ENCODE measurements around the gene PIH1D2. TPM values are rescaled to one million over a fixed set of nuclear protein-coding genes. Genes with fewer than 3 reads are reported as not detected.
A peak's percentile ranks its signal among the peaks of the same experiment; 100 is the strongest.
"Not testable (repeated sequence)": the region's sequence is repeated elsewhere in the genome, so short reads cannot be mapped to it uniquely, and the experiment has no call there.

Gene PIH1D2
- total RNA-seq, 1 donor from 2014 or later = 0.23 TPM

DNA sequence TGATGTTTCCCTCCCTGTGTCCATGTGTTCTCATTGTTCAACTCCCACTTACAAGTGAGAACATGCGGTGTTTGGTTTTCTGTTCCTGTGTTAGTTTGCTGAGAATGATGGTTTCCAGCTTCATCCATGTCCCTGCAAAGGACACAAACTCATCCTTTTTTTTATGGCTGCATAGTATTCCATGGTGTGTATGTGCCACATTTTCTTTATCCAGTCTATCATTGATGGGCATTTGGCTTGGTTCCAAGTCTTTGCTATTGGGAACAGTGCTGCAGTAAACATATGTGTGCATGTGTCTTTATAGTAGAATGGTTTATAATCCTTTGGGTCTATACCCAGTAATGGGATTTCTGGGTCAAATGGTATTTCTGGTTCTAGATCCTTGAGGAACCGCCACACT, 27.2 kb downstream of the PIH1D2 start:
- DNase-seq (ENCODE audit: low spot score); H3K4me3 Mint-ChIP-seq (ENCODE audit: low read depth); H3K27ac Mint-ChIP-seq; H3K9me3 Mint-ChIP-seq; intact Hi-C loops (cut with micrococcal nuclease); H3K27me3 Mint-ChIP-seq (ENCODE audit: low read depth): not testable (repeated sequence)
- H3K4me1 Mint-ChIP-seq (ENCODE audit: low read depth) = peaks cover 19% of the 10 kb centered on the region
- H3K36me3 Mint-ChIP-seq (ENCODE audit: low read depth) = peaks cover 86% of the 10 kb centered on the region

GRCh38 chr11:112044961-112045360, 28.9 kb downstream of the PIH1D2 start:
- intact Hi-C loops (cut with micrococcal nuclease) = no loop called here
- no peak overlapping the region for H3K27ac Mint-ChIP-seq
- no peaks in the 10 kb centered on the region for H3K9me3 Mint-ChIP-seq
- peaks cover 24% of the 10 kb centered on the region for H3K4me1 Mint-ChIP-seq (ENCODE audit: low read depth)
- H3K27me3 Mint-ChIP-seq (ENCODE audit: low read depth) = no peaks in the 10 kb centered on the region
- DNase-seq (ENCODE audit: low spot score) = no peak
- H3K4me3 Mint-ChIP-seq (ENCODE audit: low read depth) = no peak overlapping the region
- peaks cover 81% of the 10 kb centered on the region for H3K36me3 Mint-ChIP-seq (ENCODE audit: low read depth)

- no peak overlapping the region for H3K4me3 Mint-ChIP-seq (ENCODE audit: low read depth)
- H3K36me3 Mint-ChIP-seq (ENCODE audit: low read depth) = peaks cover 80% of the 10 kb centered on the region
- intact Hi-C loops (cut with micrococcal nuclease) = no loop called here
- no peaks in the 10 kb centered on the region for H3K9me3 Mint-ChIP-seq
- H3K4me1 Mint-ChIP-seq (ENCODE audit: low read depth) = peaks cover 20% of the 10 kb centered on the region
- DNase-seq (ENCODE audit: low spot score) = no peak
- no peak overlapping the region for H3K27ac Mint-ChIP-seq
- H3K27me3 Mint-ChIP-seq (ENCODE audit: low read depth) = no peaks in the 10 kb centered on the region
Measured at GRCh38 chr11:112042961-112043304, 30.9 kb downstream of the PIH1D2 start.

DNA sequence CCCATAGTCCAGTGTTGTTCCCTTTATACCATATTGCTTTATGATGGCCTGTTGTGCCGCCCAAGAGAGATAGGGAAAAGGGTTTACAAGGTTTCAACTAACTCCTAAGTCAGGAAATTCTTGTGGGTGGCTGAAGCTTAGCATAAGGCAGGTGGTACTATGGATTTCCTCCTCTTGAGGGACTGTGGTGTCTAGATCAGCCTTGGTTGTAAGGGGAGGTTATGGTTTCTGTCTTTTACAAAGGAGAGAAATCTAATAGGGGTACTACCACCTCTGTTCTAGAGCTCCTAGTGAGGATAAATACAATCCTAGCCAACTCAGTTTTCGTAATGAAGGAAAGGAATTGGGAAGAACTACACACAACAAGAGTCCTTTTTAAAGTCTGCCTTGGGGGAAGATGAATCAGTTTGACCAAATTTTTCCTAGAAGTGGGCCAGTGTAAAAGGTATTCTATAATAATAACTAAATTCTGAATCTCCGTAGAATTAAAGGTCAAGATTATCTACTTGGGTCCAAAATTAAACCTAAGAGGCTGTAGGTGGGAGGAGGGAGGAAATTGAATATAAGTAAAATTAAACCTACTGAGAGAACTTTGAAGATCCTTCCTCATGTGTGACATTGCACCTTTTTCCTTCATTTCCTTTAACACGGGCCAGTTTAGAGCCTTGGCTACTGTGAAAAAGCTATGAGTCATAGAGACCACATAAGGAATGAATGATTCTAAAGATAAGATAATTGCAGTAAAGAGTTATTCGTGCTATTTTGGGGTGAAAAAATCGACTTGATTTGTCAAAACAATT, 31.5 kb downstream of the PIH1D2 start:
- Mint-ChIP-seq H3K27me3 (ENCODE audit: low read depth) (no peaks in the 10 kb centered on the region), H3K9me3 (no peaks in the 10 kb centered on the region), H3K27ac (no peak overlapping the region), H3K4me3 (ENCODE audit: low read depth) (no peak overlapping the region), H3K4me1 (ENCODE audit: low read depth) (peaks cover 20% of the 10 kb centered on the region), H3K36me3 (ENCODE audit: low read depth) (peaks cover 80% of the 10 kb centered on the region)
- DNase-seq (ENCODE audit: low spot score) = no peak
- intact Hi-C loops (cut with micrococcal nuclease) = no loop called here

GRCh38 chr11:112037527-112037926, 36.3 kb downstream of the PIH1D2 start:
- no peak for DNase-seq (ENCODE audit: low spot score)
- Mint-ChIP-seq H3K27ac (no peak overlapping the region), H3K9me3 (no peaks in the 10 kb centered on the region), H3K27me3 (ENCODE audit: low read depth) (no peaks in the 10 kb centered on the region), H3K4me3 (ENCODE audit: low read depth) (no peak overlapping the region), H3K36me3 (ENCODE audit: low read depth) (peaks cover 66% of the 10 kb centered on the region), H3K4me1 (ENCODE audit: low read depth) (peaks cover 20% of the 10 kb centered on the region)
- intact Hi-C loops (cut with micrococcal nuclease) = no loop called here

GRCh38 chr11:112033902-112034301, 39.9 kb downstream of the PIH1D2 start:
- DNase-seq (ENCODE audit: low spot score) = no peak
- H3K4me3 Mint-ChIP-seq (ENCODE audit: low read depth) = no peak overlapping the region
- H3K27me3 Mint-ChIP-seq (ENCODE audit: low read depth) = no peaks in the 10 kb centered on the region
- H3K9me3 Mint-ChIP-seq = no peaks in the 10 kb centered on the region
- intact Hi-C loops (cut with micrococcal nuclease) = no loop called here
- peaks cover 4% of the 10 kb centered on the region for H3K4me1 Mint-ChIP-seq (ENCODE audit: low read depth)
- H3K36me3 Mint-ChIP-seq (ENCODE audit: low read depth) = peaks cover 61% of the 10 kb centered on the region
- no peak overlapping the region for H3K27ac Mint-ChIP-seq

- Mint-ChIP-seq H3K9me3 (no peaks in the 10 kb centered on the region), H3K27ac (no peak overlapping the region)
Measured at GRCh38 chr11:112029460-112029859, 44.4 kb downstream of the PIH1D2 start.

DNA sequence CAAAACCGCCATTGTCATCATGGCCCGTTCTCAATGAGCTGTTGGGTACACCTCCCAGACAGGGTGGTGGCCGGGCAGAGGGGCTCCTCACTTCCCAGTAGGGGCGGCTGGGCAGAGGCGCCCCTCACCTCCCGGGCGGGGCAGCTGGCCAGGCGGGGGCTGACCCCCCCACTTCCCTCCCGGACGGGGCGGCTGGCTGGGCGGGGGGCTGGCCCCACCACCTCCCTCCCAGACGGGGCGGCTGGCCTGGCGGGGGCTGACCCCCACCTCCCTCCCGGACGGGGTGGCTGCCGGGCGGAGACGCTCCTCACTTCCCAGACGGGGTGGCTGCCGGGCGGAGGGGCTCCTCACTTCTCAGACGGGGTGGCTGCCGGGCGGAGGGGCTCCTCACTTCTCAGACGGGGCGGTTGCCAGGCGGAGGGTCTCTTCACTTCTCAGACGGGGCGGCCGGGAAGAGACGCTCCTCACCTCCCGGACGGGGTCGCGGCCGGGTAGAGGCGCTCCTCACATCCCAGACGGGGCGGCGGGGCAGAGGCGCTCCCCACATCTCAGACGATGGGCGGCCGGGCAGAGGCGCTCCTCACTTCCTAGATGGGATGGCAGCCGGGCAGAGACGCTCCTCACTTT, 46.9 kb downstream of the PIH1D2 start:
- DNase-seq (ENCODE audit: low spot score); H3K4me3 Mint-ChIP-seq (ENCODE audit: low read depth); H3K27ac Mint-ChIP-seq; H3K27me3 Mint-ChIP-seq (ENCODE audit: low read depth); H3K9me3 Mint-ChIP-seq; intact Hi-C loops (cut with micrococcal nuclease): not testable (repeated sequence)
- peaks cover 44% of the 10 kb centered on the region for H3K36me3 Mint-ChIP-seq (ENCODE audit: low read depth)
- peaks cover 13% of the 10 kb centered on the region for H3K4me1 Mint-ChIP-seq (ENCODE audit: low read depth)

More at GRCh38 chr11:112029460-112029859, 44.4 kb downstream of the PIH1D2 start:
- DNase-seq (ENCODE audit: low spot score) = no peak
- Mint-ChIP-seq H3K4me1 (ENCODE audit: low read depth) (peaks cover 2% of the 10 kb centered on the region), H3K4me3 (ENCODE audit: low read depth) (no peak overlapping the region), H3K27me3 (ENCODE audit: low read depth) (no peaks in the 10 kb centered on the region), H3K36me3 (ENCODE audit: low read depth) (peaks cover 51% of the 10 kb centered on the region)
- intact Hi-C loops (cut with micrococcal nuclease) = no loop called here

DNA sequence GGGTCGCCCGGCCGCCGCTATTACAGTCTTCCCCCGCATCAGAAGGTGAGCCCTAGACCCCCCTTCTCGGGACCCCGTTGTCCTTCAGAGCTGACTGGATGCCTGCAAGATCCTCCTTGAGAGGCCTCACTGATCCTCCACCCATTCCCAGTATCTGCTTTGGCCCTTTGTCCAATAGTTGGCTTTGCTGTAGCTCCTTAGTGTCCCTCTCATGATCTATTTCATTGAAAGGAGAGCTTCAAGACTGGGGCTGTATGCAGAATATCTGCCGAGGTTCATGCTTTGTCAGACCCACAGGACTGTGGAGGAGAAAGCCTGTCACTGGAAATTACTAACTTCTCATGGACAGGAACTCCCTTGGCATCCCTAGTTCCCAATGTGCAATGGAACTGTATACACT, 48.1 kb downstream of the PIH1D2 start:
- Mint-ChIP-seq H3K4me3 (ENCODE audit: low read depth) (peak overlapping the region; percentile 99), H3K4me1 (ENCODE audit: low read depth) (peaks cover 13% of the 10 kb centered on the region), H3K27ac (peak overlapping the region; percentile 99), H3K9me3 (no peaks in the 10 kb centered on the region), H3K36me3 (ENCODE audit: low read depth) (peaks cover 41% of the 10 kb centered on the region), H3K27me3 (ENCODE audit: low read depth) (no peaks in the 10 kb centered on the region)
- intact Hi-C loops (cut with micrococcal nuclease) = loop anchor here (1.0 to 2.0 kb wide), 5 partner anchors 31 to 147 kb away; partner anchors contain the start of genes CFAP68, FDXACB1, NKAPD1 and PIH1D2
- DNase-seq (ENCODE audit: low spot score) = no peak

GRCh38 chr11:112024773-112025678, 48.8 kb downstream of the PIH1D2 start, which contains the start of gene DLAT:
Gene DLAT, plus strand, starts transcription at chr11:112025408. Its CDS starts 65 bp downstream, at chr11:112025473.
- intact Hi-C loops (cut with micrococcal nuclease) = loop anchor here (1.0 to 2.0 kb wide), 5 partner anchors 32 to 146 kb away; partner anchors contain the start of genes CFAP68, FDXACB1, NKAPD1 and PIH1D2

DNA sequence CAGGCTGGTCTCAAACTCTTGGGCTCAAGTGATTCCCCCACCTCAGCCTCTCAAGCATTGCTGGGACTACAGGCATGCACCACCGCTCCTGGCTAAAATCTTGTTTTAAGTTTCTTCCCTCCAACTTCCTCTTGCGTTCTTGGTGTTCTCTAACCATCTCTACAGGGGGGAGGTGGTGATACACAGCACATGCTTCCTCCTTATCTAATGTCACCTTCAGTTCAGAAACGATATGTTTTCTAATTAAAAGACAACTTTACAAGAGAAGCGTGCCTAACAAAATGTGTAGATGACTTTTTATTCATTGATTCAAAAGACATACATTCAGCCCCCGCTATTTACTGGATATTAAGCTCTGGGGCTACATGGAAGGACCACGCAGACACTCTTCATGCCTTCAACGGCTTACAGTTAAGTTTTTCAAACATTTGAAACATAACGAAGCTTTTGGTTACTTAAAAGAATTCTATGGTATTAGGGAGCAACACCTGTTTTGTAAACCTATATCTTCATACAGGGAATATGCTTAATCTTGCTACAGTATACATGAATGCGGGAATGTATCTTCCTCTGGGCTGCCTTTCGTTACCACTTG, 49.5 kb downstream of the PIH1D2 start:
- DNase-seq (ENCODE audit: low spot score) = no peak

More at GRCh38 chr11:112024773-112025678, 48.8 kb downstream of the PIH1D2 start, which contains the start of gene DLAT:
- DNase-seq (ENCODE audit: low spot score) = peak; percentile 86
- peak within 1 kb of the TSS; percentile 99 for H3K4me3 Mint-ChIP-seq (ENCODE audit: low read depth)
- H3K27me3 Mint-ChIP-seq (ENCODE audit: low read depth) = no peaks in the 10 kb centered on the region
- peaks cover 13% of the 10 kb centered on the region for H3K4me1 Mint-ChIP-seq (ENCODE audit: low read depth)
- H3K36me3 Mint-ChIP-seq (ENCODE audit: low read depth) = peaks cover 41% of the 10 kb centered on the region
- H3K9me3 Mint-ChIP-seq = no peaks in the 10 kb centered on the region
- peak within 1 kb of the TSS; percentile 99 for H3K27ac Mint-ChIP-seq

GRCh38 chr11:112023104-112023503, 50.7 kb downstream of the PIH1D2 start:
- no peaks in the 10 kb centered on the region for H3K9me3 Mint-ChIP-seq
- intact Hi-C loops (cut with micrococcal nuclease) = no loop called here
- H3K4me3 Mint-ChIP-seq (ENCODE audit: low read depth) = peak overlapping the region; percentile 44
- no peaks in the 10 kb centered on the region for H3K27me3 Mint-ChIP-seq (ENCODE audit: low read depth)
- peak overlapping the region; percentile 48 for H3K27ac Mint-ChIP-seq
- DNase-seq (ENCODE audit: low spot score) = no peak
- H3K4me1 Mint-ChIP-seq (ENCODE audit: low read depth) = peaks cover 13% of the 10 kb centered on the region
- peaks cover 39% of the 10 kb centered on the region for H3K36me3 Mint-ChIP-seq (ENCODE audit: low read depth)

More for the DNA sequence above, 49.5 kb downstream of the PIH1D2 start:
- H3K36me3 Mint-ChIP-seq (ENCODE audit: low read depth) = peaks cover 40% of the 10 kb centered on the region
- H3K4me1 Mint-ChIP-seq (ENCODE audit: low read depth) = peaks cover 13% of the 10 kb centered on the region
- H3K27ac Mint-ChIP-seq = peak overlapping the region; percentile 99
- no peaks in the 10 kb centered on the region for H3K9me3 Mint-ChIP-seq
- H3K4me3 Mint-ChIP-seq (ENCODE audit: low read depth) = peak overlapping the region; percentile 99
- intact Hi-C loops (cut with micrococcal nuclease) = loop anchor here (2.0 kb wide), 3 partner anchors 33 to 145 kb away; partner anchors contain the start of genes CFAP68, FDXACB1, SDHD and TIMM8B
- H3K27me3 Mint-ChIP-seq (ENCODE audit: low read depth) = no peaks in the 10 kb centered on the region

All from activated T-helper 2 cell treated with anti-CD3 and anti-CD28 coated beads, Interferon-gamma antibody, Interleukin-2, Interleukin-4, amounts not matched to agents 10 μg/mL and 5 μg/mL and 100 μg/mL, durations not matched to agents 14 hours and 24 hours and 36 hours (primary cell).